ENCODE results near the gene ADNP2.

ADNP2 gene

DNA sequence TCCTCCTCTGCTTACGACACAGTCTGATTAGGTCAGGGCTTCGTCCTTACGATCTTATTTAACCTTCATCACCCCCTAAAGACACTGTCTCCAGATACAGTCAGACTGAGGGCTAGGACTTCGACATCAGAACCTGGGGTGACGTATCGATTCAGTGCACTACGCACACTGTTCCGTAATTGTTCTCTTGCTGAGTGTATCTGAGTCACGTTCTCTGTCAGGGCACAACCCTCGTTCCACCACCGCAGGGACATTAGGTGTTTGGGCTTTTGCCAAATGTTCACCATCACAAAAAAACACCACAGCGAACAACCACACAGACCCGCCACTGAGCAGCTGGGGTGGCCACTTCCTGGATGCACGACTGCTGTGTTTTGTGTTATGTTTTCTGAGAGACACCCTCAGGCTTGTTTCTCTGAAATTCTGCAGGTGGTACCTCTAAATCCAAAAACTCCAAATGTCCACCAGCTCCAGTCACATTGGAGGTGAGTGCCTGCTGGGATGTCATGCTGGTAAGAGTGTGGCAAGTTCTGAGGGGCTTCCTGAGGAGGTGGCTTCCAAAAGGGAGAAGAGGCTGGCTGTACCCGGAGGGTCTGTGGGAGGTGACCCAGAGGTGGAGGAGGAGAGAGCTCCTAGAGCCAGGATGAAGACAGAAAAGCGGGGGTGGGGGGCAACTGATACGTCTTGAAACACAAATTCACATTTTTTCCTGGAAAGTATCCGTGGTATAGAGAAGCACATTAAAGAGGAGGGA is 66.6 kb downstream of the ADNP2 start:
- DNase-seq, result peak; percentile 28

DNA sequence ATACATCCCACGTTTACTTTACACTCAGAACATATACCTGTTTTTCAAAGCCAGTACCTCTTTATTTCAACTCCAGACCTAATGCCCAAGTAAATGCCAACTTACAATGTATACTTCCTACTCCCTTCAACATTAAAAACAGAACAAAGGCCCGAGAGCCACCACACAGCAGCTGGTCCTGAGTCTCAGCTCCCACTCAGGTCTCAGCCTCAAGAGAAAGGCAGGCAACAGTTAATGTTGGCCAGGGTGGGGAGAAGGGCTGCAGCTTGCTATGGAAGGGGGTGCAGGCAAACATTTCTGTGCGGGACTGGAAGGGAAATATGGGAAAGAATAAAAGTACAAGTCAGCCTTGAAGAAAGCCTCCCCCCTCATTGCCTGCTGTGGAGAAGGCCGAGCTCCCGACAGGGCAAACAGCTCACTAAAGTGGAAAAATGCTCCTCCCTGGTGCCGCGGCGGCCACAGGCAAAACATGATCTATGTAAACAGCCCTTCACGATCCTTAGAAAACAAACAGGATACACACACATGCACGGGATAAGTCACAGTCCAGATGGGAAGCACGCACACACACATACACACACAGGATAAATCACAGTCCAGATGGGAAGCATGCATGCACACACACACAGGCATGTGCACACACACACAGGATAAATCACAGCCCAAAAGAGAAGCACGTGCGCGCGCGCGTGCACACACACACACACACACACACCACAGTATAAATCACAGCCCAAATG is 67.4 kb downstream of the ADNP2 start:
- DNase-seq, result no peak

DNA sequence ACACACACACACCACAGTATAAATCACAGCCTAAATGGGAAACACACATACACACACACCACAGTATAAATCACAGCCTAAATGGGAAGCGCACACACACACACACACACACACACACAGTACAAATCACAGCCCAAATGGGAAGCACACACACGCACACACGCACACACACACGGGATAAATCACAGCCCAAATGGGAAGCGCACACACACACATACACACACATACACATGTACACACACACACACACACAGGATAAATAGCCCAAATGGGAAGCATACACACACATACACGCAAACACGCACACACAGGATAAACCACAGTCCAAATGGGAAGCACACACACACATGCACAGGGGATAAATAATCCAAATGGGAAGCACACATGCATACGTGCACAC is 68.1 kb downstream of the ADNP2 start:
- DNase-seq, result no peak

DNA sequence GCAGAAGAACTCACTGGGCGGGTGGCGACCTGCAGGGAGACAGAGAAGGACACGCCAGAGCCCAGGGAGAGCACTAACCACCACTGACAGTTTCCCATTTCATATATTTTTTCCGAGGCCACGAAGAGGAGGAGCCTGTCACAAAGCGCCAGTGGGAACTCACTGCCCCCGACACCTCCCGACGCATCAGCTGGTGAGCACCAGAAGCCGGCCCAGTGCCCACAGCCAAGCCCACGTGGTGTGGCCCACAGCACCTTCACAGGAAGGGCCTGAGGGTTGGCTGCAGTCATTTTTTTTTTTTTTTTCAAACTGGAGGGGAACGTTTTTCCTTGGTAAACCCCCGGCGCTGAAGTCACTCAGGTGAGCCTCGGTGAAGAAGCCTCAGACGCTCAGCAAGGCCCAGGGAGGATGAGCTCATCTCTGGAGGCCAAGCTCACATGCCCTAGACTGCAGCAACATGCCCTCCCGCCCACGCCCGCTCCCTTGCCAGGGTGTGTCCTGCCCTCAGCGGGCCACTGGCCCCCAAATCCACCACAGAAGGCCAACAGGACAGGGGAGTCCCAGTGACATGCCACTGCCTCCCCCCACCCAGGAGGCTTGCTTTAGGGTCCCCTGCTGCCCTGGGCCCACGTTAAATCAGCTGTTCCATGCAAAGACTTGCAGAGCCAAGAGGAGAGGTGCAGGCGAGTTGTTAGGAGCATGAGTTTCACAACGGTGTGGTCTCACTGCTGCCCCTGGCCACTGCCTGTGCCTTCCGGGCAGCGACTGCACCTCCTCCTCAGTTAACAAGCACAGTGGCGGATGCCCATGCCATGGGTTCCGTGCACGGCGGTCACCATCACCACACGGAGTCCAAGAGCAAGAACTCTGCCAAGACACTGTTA is 70.1 kb downstream of the ADNP2 start:
- no peak for DNase-seq

DNA sequence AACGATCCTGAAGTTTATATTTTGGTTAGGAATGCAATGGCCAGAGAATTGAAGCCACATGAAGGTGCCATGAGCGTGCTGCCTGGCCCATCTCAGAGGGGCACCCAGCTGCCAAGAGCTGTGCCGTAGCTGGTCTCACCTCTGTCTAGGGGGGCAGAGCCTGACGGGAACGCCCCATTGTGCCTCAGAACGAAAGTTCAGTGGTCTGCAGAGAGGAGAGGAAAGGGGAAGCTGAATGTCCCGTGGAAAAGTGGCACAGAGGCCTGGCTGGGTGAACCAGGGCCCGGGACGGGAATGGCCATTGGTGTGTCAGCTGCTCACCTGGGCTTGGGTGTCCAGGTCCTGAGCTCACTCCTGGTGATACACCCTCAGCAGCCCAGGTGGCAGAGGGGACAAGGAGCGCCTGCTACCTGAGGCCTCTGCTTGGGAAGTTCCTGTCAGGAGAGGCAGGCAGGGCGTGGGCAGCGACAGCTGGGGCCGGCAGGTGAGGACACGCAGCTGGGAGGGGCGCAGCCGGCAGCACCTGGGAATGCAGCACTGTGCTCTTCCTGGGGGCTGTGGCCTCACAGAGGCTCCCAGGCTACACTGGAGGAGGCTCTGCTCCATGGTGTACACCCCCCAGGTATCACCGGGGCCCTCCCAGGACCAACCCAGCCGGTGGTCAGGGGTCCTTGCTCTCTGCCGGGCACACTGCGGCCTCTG is 70.9 kb downstream of the ADNP2 start:
- no peak for DNase-seq

DNA sequence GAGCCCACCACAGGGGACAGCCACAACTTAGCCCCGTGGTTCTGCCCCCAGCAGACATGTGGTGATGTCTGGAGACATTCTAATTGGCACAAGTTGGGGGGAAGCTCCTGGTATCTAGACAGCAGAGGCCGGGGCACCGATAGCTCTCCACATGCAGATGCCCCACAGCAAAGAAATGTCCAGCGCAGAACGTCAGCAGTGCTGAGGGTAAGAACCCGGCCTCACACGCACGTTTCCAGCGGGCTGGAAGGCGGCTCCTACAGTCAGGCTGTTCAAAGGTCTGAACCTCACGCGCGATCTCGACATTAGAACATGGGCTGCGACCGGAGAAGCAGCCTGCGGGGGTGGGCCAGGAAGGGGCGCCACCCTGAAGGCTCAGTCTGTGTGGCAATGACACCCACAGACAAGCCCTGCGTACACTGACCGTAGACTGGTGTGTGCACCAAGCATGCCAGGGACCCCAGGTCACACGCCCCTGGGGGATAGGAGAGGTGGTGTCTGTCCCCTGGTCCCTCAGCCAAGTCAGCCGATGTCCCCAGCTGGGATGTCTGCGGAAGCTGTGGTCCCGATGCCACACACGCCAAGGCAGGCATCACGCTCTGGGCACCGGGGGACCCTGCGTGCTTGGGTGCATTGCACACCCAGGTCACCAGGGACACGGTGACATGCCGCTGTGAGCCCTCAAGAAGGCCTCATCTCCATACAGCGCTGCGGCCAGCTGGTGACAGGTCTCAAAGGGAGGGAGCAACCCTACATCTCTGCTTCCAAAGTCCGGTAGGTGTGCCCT is 71.9 kb downstream of the ADNP2 start:
- no peak for DNase-seq

DNA sequence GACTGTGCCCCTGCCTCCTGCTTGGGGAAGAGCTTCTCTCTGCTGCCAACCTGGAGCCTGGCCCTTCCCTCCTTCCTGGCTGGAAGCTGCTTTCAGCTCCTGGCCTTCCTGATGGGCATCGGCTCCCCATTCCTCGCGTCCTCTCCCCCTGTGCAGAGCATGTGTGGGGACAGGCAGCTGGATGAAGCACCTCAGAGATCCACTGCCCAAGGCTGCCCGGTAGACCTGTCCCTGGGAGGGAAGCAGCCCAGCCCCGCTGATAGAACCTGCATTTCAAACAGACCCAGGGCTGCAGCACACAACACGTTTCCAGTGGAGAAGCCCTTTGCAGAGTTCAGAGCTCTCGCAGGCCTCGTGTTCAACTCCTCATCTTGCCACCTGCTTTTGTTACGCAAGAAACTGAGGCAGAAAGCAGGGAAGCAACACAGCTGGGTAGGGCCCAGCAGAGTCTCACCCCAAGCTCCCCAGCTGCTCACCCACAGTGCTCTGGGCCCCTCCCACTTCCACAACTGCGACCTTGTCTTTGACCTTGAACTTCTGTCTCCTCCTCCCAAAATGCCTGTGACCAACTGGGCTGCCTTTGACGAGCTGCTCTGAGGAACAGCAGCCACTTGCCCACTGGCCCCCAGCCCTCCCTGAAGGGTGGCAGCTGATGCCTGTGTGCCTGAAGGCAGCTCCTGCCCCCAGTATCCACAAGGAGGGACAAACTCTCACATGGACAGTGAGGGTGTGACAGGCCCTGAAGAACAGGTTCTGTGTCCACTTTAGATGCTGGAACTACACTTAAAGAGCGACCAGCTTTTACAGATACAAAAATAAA is 72.8 kb downstream of the ADNP2 start:
- no peak for DNase-seq

DNA sequence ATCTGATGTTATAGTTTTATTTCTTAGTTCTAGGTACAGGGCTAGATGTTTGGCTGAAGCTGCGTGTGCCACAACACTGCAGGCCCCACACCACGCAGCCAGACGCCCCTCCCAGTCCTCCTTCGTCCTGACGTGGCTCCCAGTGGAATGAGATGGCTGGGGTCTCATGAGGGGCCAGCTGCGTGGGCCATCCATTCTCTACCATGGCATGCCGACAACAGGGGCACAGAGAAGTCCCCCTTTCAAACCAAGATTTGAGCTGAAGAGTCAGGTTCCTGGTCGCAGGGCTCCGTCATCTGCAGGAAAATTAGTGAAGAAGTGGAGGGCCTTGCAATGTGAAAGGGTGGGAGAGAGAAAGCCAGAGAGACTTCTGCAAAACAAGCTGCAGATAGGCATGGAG is 73.8 kb downstream of the ADNP2 start:
- DNase-seq, result no peak

DNA sequence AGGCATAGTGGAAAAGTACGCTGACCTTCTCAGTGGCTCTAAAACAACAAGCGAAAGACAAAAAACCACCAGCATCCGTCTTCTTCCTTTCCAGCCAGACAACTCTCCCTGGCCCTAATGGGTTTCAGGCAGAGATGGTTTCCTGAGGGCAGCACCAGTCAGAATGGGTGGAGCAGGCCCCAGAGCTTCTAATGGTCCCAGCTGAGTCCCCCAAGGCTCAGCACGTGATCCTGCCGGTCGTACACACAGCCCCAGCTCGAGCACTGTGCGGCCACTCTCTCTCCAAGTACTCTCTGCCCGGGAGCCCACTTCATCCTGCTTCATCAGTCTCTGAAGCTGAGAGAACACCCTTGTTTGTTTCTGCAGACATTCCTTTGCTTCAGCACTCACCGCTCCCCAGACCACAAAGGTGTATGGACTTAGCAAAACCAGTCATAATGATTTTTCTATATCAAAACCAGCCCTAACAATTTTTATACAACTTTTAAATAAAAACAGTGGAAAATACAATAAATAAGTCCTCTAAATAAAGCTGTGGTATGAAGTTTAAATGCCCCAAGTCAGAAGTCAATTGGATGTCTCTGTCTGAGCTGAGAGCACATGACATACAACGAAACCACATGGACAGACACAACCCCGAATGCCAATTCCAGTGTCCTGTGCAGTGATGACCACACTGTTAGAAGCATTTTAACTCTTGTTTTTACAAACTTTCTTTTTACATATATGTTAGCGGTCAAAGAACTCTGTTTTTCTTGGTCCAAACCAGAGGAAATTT is 74.4 kb downstream of the ADNP2 start:
- DNase-seq, result no peak

DNA sequence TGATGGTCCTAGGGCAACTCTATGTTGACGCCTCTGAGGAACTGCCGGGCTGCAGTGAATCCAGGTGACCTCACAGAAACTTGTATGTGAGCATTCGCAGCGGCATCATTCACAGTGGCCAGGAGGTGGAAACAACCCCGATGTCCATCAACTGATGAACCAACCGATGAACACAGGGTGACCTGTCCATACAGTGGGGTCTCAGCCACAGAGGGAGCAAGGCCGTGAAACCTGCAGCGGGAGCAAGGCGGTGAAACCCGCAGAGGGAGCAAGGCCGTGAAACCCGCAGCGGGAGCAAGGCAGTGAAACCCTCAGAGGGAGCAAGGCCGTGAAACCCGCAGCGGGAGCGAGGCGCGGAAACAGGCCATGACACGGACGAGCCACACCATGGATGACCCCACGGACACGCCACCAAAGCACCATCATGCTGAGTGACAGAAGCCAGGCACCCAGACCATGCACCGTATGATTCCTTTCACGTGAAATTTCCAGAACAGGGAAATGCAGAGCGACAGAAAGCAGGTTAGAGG is 75.2 kb downstream of the ADNP2 start:
- no peak for DNase-seq

DNA sequence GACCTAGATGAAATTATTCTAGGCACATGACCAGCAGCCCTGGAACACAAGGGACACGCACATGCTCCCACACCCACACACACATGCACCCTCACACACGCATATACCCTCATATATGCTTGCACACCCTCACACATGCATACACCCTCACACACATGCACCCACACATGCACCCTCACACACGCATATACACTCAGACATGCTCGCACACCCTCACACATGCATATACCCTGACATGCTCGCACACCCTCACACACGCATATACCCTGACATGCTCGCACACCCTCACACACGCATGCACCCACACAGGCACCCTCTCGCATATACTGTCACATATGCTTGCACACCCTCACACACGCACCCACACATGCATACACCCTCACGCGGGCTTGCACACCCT is 76.5 kb downstream of the ADNP2 start:
- DNase-seq, result no peak

DNA sequence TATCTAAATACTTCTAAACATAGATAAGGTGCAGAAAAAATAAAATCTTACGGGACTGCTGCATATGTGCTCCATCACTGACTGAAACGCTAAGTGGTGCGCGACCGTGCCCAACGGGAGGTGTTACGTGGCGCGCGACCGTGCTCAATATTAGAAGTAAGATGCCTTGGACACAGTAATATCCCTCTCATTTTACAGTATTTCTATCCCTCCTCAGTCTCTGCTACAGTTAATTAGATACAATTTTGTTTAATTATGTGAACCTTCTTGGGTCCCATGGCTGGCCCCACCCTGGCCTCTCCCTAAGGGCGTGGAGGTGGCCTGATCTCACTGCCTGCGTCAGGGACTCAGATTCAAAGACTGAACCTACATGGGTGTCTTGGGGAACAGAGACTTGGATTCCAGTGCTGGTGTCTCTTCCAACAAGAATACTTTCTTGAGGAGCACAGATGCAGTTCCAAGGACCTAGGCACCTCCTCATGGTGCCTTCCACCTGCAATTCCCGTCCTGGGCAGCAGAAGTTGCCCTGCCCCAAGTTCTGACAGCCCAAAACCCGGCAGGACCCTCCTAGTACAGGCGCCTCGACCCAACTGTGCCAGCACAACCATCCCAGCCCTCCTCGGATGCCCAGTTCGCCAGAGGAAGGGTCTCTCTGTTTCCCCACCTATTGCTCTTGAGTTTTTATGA is 79.0 kb downstream of the ADNP2 start:
- no peak for DNase-seq

DNA sequence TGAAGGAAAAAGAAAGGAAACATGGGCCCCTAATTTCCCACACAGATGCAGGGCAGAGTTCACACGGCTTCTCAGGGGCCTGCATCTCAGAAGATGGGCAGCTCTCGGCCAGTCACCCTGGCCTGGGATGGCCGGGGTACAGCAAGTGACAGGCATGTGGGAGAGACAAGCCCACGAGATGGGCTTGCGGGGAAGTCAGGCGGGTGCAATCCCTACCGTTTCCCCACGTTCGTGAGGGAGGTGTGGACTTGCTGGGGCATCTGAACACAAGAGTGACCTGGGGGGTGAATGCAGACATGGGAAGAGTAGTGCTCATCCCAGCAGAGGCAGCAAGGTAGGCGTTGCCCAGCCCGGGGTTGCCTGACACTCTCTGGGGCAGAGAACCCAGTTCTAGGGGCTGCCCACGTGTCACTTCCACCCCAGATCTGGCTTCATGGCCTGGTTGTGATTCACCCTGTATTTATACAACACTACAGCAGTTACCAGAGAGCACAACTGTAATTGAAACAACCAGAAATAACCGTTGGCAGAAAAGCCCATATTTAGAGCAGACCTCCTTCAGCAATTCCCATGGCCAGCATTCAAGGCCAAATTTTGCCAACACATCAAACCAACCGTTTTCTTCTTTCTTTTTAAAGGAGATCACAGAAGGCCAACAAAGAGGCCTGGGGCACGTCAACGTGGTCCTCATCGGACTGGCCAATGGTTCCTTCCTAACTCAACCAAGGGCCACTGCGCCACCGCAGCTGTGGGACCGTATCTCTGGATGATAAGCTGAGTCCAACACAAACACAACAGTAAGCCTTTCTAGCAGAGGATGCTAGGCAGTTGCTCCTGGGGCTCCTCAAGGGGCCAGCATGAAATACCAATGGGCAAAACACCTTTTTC is 79.8 kb downstream of the ADNP2 start:
- no peak for DNase-seq

DNA sequence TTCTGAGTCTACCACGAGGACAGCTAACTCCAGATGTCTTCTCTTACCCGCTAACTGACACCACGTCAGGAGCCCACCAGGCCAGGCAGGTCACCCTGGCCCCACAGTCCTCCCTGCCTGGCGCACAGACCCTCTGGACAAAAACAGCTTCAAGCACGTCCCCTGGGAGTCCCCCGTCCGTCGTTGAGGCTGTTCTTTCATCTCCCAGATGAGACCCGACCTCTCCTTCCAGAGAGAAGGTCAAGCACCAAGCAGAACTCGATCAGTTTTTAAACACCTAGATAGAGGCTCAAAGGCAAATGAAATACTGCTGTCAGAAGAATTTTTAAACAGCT is 80.4 kb downstream of the ADNP2 start:
- DNase-seq, result no peak
